Activated CD4-positive, alpha-beta T cell treated with anti-CD3 and anti-CD28 coated beads for 1 hour (primary cell): ENCODE results near the gene KCNMB4.

Experiments used
- DNase-seq: peaks from one replicate; pipeline ENCODE4 v3.0.0-alpha.2; 2020

The KCNMB4 gene

GRCh38 chr12:70448371-70448770 lies 82.3 kb downstream of the KCNMB4 start:
- DNase-seq = no peak

GRCh38 chr12:70449074-70449752 lies 83.1 kb downstream of the KCNMB4 start:
- DNase-seq = no peak

- no peak for DNase-seq
These were observed 83.8 kb downstream of the KCNMB4 start for GRCh38 chr12:70449753-70450341.

- DNase-seq = no peak
These were observed 85.4 kb downstream of the KCNMB4 start for GRCh38 chr12:70451528-70451927.

GRCh38 chr12:70456953-70457352 lies 90.9 kb downstream of the KCNMB4 start:
- no peak for DNase-seq

- DNase-seq = no peak
These were observed 93.7 kb downstream of the KCNMB4 start for GRCh38 chr12:70459786-70460185.

GRCh38 chr12:70463997-70464396 lies 97.9 kb downstream of the KCNMB4 start:
- no peak for DNase-seq

- no peak for DNase-seq
These were observed 100.7 kb downstream of the KCNMB4 start for GRCh38 chr12:70466753-70467152.

- DNase-seq = no peak
These were observed 101.4 kb downstream of the KCNMB4 start for GRCh38 chr12:70467476-70467875.

- DNase-seq = no peak
These were observed 102.0 kb downstream of the KCNMB4 start for GRCh38 chr12:70467918-70468733.

- no peak for DNase-seq
These were observed 102.7 kb downstream of the KCNMB4 start for GRCh38 chr12:70468741-70469140.

GRCh38 chr12:70469221-70469820 lies 103.2 kb downstream of the KCNMB4 start:
- DNase-seq = no peak

GRCh38 chr12:70482764-70483163 lies 116.7 kb downstream of the KCNMB4 start:
- no peak for DNase-seq
